ENCODE results near the gene ANKRD55. TPM values are rescaled to one million over a fixed set of nuclear protein-coding genes. Genes with fewer than 3 reads are reported as not detected.

Gene ANKRD55
- total and polyA plus RNA-seq, 2 donors from 2014 or later = 0.26 to 1.2 TPM

- H3K27ac ChIP-seq (ENCODE audit: low read depth in 2 of 2, low read length in 2 of 2) = no peak overlapping the region
- intact Hi-C loops (cut with DNase I) = no loop called here
- no peak overlapping the region for H3K4me3 ChIP-seq (ENCODE audit: low read length in 3 of 3)
- H3K36me3 ChIP-seq (ENCODE audit: control insufficient read depth in 2 of 3, insufficient read depth in 3 of 3, low read length in 3 of 3) = no peaks in the 10 kb centered on the region
- DNase-seq (no peak), FAIRE-seq (no peak)
- TF ChIP-seq CTCF (IDR thresholded peaks at IDR 0.05; ENCODE audit: borderline replicate concordance, extremely low read depth, insufficient read depth) = no peak
- no peaks in the 10 kb centered on the region for H3K9me3 ChIP-seq (ENCODE audit: control insufficient read depth in 2 of 3, insufficient read depth in 1 of 3, low read length in 3 of 3)
- peaks cover 0 to 12% (median 10%) of the 10 kb centered on the region in 3 donors for H3K4me1 ChIP-seq (ENCODE audit: control insufficient read depth in 2 of 3, insufficient read depth in 2 of 3, low read depth in 1 of 3, low read length in 3 of 3)
- no peak overlapping the region for H3K9ac ChIP-seq (ENCODE audit: low read length in 3 of 3)
- no peaks in the 10 kb centered on the region for H3K27me3 ChIP-seq (ENCODE audit: control insufficient read depth, insufficient read depth, low read length)
Observed at GRCh38 chr5:56092115-56092514, 141.0 kb downstream of the ANKRD55 start.

GRCh38 chr5:56091664-56092063 is 141.5 kb downstream of the ANKRD55 start:
- no peak overlapping the region for H3K4me3 ChIP-seq (ENCODE audit: low read length in 3 of 3)
- H3K27ac ChIP-seq (ENCODE audit: low read depth in 2 of 2, low read length in 2 of 2) = no peak overlapping the region
- no peaks in the 10 kb centered on the region for H3K9me3 ChIP-seq (ENCODE audit: control insufficient read depth in 2 of 3, insufficient read depth in 1 of 3, low read length in 3 of 3)
- DNase-seq (no peak), FAIRE-seq (no peak)
- H3K36me3 ChIP-seq (ENCODE audit: control insufficient read depth in 2 of 3, insufficient read depth in 3 of 3, low read length in 3 of 3) = no peaks in the 10 kb centered on the region
- intact Hi-C loops (cut with DNase I) = no loop called here
- no peaks in the 10 kb centered on the region for H3K27me3 ChIP-seq (ENCODE audit: control insufficient read depth, insufficient read depth, low read length)
- H3K4me1 ChIP-seq (ENCODE audit: control insufficient read depth in 2 of 3, insufficient read depth in 2 of 3, low read depth in 1 of 3, low read length in 3 of 3) = peaks cover 0 to 12% (median 10%) of the 10 kb centered on the region in 3 donors
- TF ChIP-seq CTCF (IDR thresholded peaks at IDR 0.05; ENCODE audit: borderline replicate concordance, extremely low read depth, insufficient read depth) = no peak
- H3K9ac ChIP-seq (ENCODE audit: low read length in 3 of 3) = no peak overlapping the region

GRCh38 chr5:56090793-56091460 is 142.2 kb downstream of the ANKRD55 start:
- no peak for FAIRE-seq

More at GRCh38 chr5:56090793-56091460, 142.2 kb downstream of the ANKRD55 start:
- intact Hi-C loops (cut with DNase I) = no loop called here
- DNase-seq = no peak
- Histone ChIP-seq H3K9ac (ENCODE audit: low read length in 3 of 3) (no peak overlapping the region), H3K27ac (ENCODE audit: low read depth in 2 of 2, low read length in 2 of 2) (no peak overlapping the region), H3K4me3 (ENCODE audit: low read length in 3 of 3) (no peak overlapping the region), H3K9me3 (ENCODE audit: control insufficient read depth in 2 of 3, insufficient read depth in 1 of 3, low read length in 3 of 3) (no peaks in the 10 kb centered on the region), H3K36me3 (ENCODE audit: control insufficient read depth in 2 of 3, insufficient read depth in 3 of 3, low read length in 3 of 3) (no peaks in the 10 kb centered on the region), H3K4me1 (ENCODE audit: control insufficient read depth in 2 of 3, insufficient read depth in 2 of 3, low read depth in 1 of 3, low read length in 3 of 3) (peaks cover 0 to 12% (median 10%) of the 10 kb centered on the region in 3 donors), H3K27me3 (ENCODE audit: control insufficient read depth, insufficient read depth, low read length) (no peaks in the 10 kb centered on the region)
- no peak for TF ChIP-seq CTCF (IDR thresholded peaks at IDR 0.05; ENCODE audit: borderline replicate concordance, extremely low read depth, insufficient read depth)

Data from kidney (tissue), 14 donors.